Measurements from ENCODE around the gene TMEM50B.

Gene TMEM50B

GRCh38 chr21:33434770-33435360 is 44.9 kb downstream of the TMEM50B start:
- ATAC-seq, result peak; percentile 94
- TF ChIP-seq ZFP30 (CRISPR knock-in tag; IDR thresholded peaks at IDR 0.05) (no peak), CREB5 (CRISPR knock-in tag; IDR thresholded peaks at IDR 0.05; ENCODE audit: low read depth) (no peak), ZNF8 (CRISPR knock-in tag; IDR thresholded peaks at IDR 0.05) (no peak), POU6F1 (CRISPR knock-in tag; IDR thresholded peaks at IDR 0.05; ENCODE audit: borderline replicate concordance, low read depth) (no peak), ESRRG (CRISPR knock-in tag; IDR thresholded peaks at IDR 0.05) (no peak), CSRNP3 (CRISPR knock-in tag; IDR thresholded peaks at IDR 0.05) (no peak), TOX (CRISPR knock-in tag; IDR thresholded peaks at IDR 0.05; ENCODE audit: borderline replicate concordance) (no peak), PPARA (CRISPR knock-in tag; IDR thresholded peaks at IDR 0.05; ENCODE audit: borderline replicate concordance) (no peak), ISL1 (CRISPR knock-in tag; IDR thresholded peaks at IDR 0.05) (no peak), PATZ1 (CRISPR knock-in tag; IDR thresholded peaks at IDR 0.05; ENCODE audit: borderline replicate concordance) (no peak), ZNF70 (CRISPR knock-in tag; IDR thresholded peaks at IDR 0.05) (no peak), OSR1 (CRISPR knock-in tag; IDR thresholded peaks at IDR 0.05) (no peak), TCF4 (CRISPR knock-in tag; IDR thresholded peaks at IDR 0.05; ENCODE audit: borderline replicate concordance) (no peak), SNAI2 (CRISPR knock-in tag; IDR thresholded peaks at IDR 0.05) (no peak), ZFP3 (CRISPR knock-in tag; IDR thresholded peaks at IDR 0.05) (no peak), TSHZ2 (CRISPR knock-in tag; IDR thresholded peaks at IDR 0.05) (no peak), RARB (CRISPR knock-in tag; IDR thresholded peaks at IDR 0.05) (no peak), ZC3H10 (CRISPR knock-in tag; IDR thresholded peaks at IDR 0.05) (no peak), ZNF565 (CRISPR knock-in tag; conservative IDR thresholded peaks at IDR 0.05; ENCODE audit: low read depth) (no peak)

- no peak for ATAC-seq
- TF ChIP-seq CREB5 (CRISPR knock-in tag; IDR thresholded peaks at IDR 0.05; ENCODE audit: low read depth) (no peak), ISL1 (CRISPR knock-in tag; IDR thresholded peaks at IDR 0.05) (no peak), TCF4 (CRISPR knock-in tag; IDR thresholded peaks at IDR 0.05; ENCODE audit: borderline replicate concordance) (no peak), CSRNP3 (CRISPR knock-in tag; IDR thresholded peaks at IDR 0.05) (no peak), OSR1 (CRISPR knock-in tag; IDR thresholded peaks at IDR 0.05) (no peak), GLIS3 (CRISPR knock-in tag; IDR thresholded peaks at IDR 0.05) (no peak), PATZ1 (CRISPR knock-in tag; IDR thresholded peaks at IDR 0.05; ENCODE audit: borderline replicate concordance) (no peak), POU6F1 (CRISPR knock-in tag; IDR thresholded peaks at IDR 0.05; ENCODE audit: borderline replicate concordance, low read depth) (no peak), ZC3H10 (CRISPR knock-in tag; IDR thresholded peaks at IDR 0.05) (no peak), TOX (CRISPR knock-in tag; IDR thresholded peaks at IDR 0.05; ENCODE audit: borderline replicate concordance) (no peak), ZNF70 (CRISPR knock-in tag; IDR thresholded peaks at IDR 0.05) (no peak), BACH2 (CRISPR knock-in tag; IDR thresholded peaks at IDR 0.05; ENCODE audit: borderline replicate concordance) (no peak), ZFP30 (CRISPR knock-in tag; IDR thresholded peaks at IDR 0.05) (no peak), ZNF8 (CRISPR knock-in tag; IDR thresholded peaks at IDR 0.05) (no peak)
Measured at GRCh38 chr21:33433425-33434114, 46.2 kb downstream of the TMEM50B start.
